Upper lobe of left lung (tissue), 6 donors: ENCODE measurements around the gene MT1B. TPM values are rescaled to one million over a fixed set of nuclear protein-coding genes. Genes with fewer than 3 reads are reported as not detected.
A peak's percentile ranks its signal among the peaks of the same experiment; 100 is the strongest.

Source experiments
- ATAC-seq, 2 donors: fragments of 200-7000 bp; cut with Tn5 transposase; one replicate each; pipeline ENCODE4 v1.9.1; 2022; ENCODE audit warnings: mild to moderate bottlenecking in 2 of 2, moderate library complexity in 2 of 2; ENCODE audit not compliant: low FRiP score in 2 of 2
- DNase-seq, 2 donors: peaks; one replicate each; pipeline ENCODE4 v3.0.0-alpha.2; 2019 to 2020
- H3K27ac ChIP-seq, 4 donors: fragments of 200-600 bp; sonication (generic); one replicate each; pipeline ENCODE4 v1.5.1; 2016 to 2019
- H3K27me3 ChIP-seq, 4 donors: fragments of 200-600 bp; sonication (generic); one replicate each; pipeline ENCODE4 v1.5.1; 2017 to 2019
- H3K36me3 ChIP-seq, 4 donors: fragments of 200-600 bp; sonication (generic); one replicate each; pipeline ENCODE4 v1.5.1; 2016 to 2019
- H3K4me1 ChIP-seq, 4 donors: fragments of 200-600 bp; sonication (generic); one replicate each; pipeline ENCODE4 v1.5.1; 2018 to 2019
- H3K4me3 ChIP-seq, 4 donors: fragments of 200-600 bp; sonication (generic); one replicate each; pipeline ENCODE4 v1.5.1; 2017 to 2019; ENCODE audit warnings: mild to moderate bottlenecking in 2 of 4, moderate library complexity in 1 of 4
- H3K9me3 ChIP-seq, 4 donors: fragments of 200-600 bp; sonication (generic); one replicate each; pipeline ENCODE4 v1.5.1; 2018 to 2019
- EP300 ChIP-seq, 4 donors: sonication (generic); formaldehyde crosslinking; IDR thresholded peaks; one replicate each; pipeline ENCODE4 v1.5.1; 2017; ENCODE audit warnings: antibody characterized with exemption in 4 of 4, control low read depth in 2 of 4
- POLR2A ChIP-seq, 4 donors: fragments of 450-650 bp; IDR thresholded peaks; one replicate each; pipeline ENCODE4 v1.5.1; 2016 to 2017; ENCODE audit warnings: antibody characterized with exemption in 4 of 4, mild to moderate bottlenecking in 2 of 4
- POLR2AphosphoS5 ChIP-seq, 2 donors: sonication (generic); formaldehyde crosslinking; IDR thresholded peaks; one replicate each; pipeline ENCODE4 v1.5.1; 2017; ENCODE audit warnings: antibody characterized with exemption in 2 of 2
- WGBS, 2 donors: methylation state at CpG; one replicate each; pipeline ENCODE4 v1.1.5; 2017 to 2018; 5-methylcytosine and 5-hydroxymethylcytosine counted together
- total RNA-seq, 6 donors: library from RNA; depleted of rRNA in 4 of 6; stranded (reverse); fragments of >200 nt in 4 of 6; gene quantifications; one replicate each; pipeline versions ENCODE4 v1.1.0 to v1.2.1, GENCODE V29; 2016 to 2021
- TF ChIP-seq, protein P1 (sequence below), 6 experiments: fragments of 450-650 bp in 4 of 6; fragments of 200-600 bp in 2 of 6; sonication (generic) in 2 of 6; IDR thresholded peaks; one replicate each; pipeline ENCODE4 v1.5.1; 2016 to 2019; ENCODE audit warnings: antibody characterized with exemption in 6 of 6
- donor health status: DM: no; HTN: no; CAD: no; lungs with moderate emphysema.
- donor health status: DM: no; HTN: yes; CAD: no; lungs with severe emphysema.

Gene MT1B
- total RNA-seq, 6 donors from 2014 or later = not detected

- DNase-seq (peak; percentile 56 to 92), ATAC-seq (peak; percentile 81 to 90)
- Histone ChIP-seq H3K9me3 (no peaks in the 10 kb centered on the region), H3K27ac (peak within 1 kb of the TSS; percentile 82 to 92 (median 87)), H3K27me3 (peaks cover 0 to 8% (median 4%) of the 10 kb centered on the region in 4 donors), H3K36me3 (no peaks in the 10 kb centered on the region), H3K4me3 (peak within 1 kb of the TSS; percentile 12 to 57 (median 50)), H3K4me1 (peaks cover 10 to 34% (median 14%) of the 10 kb centered on the region in 4 donors)
- TF ChIP-seq, protein P1, sequence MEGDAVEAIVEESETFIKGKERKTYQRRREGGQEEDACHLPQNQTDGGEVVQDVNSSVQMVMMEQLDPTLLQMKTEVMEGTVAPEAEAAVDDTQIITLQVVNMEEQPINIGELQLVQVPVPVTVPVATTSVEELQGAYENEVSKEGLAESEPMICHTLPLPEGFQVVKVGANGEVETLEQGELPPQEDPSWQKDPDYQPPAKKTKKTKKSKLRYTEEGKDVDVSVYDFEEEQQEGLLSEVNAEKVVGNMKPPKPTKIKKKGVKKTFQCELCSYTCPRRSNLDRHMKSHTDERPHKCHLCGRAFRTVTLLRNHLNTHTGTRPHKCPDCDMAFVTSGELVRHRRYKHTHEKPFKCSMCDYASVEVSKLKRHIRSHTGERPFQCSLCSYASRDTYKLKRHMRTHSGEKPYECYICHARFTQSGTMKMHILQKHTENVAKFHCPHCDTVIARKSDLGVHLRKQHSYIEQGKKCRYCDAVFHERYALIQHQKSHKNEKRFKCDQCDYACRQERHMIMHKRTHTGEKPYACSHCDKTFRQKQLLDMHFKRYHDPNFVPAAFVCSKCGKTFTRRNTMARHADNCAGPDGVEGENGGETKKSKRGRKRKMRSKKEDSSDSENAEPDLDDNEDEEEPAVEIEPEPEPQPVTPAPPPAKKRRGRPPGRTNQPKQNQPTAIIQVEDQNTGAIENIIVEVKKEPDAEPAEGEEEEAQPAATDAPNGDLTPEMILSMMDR (IDR thresholded peaks at IDR 0.05) = no peak
- TF ChIP-seq EP300 (IDR thresholded peaks at IDR 0.05) (peak; percentile 90 to 99 (median 98)), POLR2A (IDR thresholded peaks at IDR 0.05) (peak in 2 of 4 donors; percentile 63 to 64), POLR2AphosphoS5 (IDR thresholded peaks at IDR 0.05) (peak; percentile 93 to 95)
- 2 to 4% methylated on average over 3 to 24 of the region's 61 CpGs for WGBS, 2 donors
These were observed 19.4 kb upstream of the MT1B start, which contains the start of gene MT1M for GRCh38 chr16:56632156-56632847. Gene MT1M, plus strand, starts transcription at chr16:56632659. Its CDS starts 73 bp downstream, at chr16:56632732.

DNA sequence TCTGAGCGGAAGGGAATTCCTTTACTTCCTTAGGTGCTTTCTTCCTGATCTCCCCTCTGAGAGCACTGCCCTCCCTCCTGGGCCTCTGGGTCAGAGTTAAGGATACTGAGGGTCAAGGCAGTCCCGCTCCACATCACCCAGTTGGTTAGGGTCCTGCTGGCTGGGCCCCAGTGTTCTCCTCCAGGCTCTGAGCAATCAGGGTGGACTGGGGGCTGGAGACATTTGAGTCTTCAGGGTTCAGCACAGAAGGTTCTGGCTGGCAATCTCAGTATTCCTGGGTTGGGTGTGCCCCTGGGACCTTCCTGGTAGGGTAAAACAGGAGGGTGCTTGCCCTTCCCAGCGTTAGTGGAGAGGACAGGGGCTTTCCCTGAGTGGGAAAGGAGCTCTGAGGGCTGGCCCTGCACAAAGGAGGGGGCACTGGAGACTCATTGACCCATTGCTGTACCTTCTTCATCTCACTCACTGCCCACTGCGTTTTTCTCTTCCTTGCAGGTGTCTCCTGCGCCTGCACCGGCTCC, 18.8 kb upstream of the MT1B start:
- WGBS, 2 donors = 41 to 53% methylated on average over 5 to 6 of the region's 6 CpGs
- Histone ChIP-seq H3K4me3 (peak overlapping the region; percentile 12 to 57 (median 50)), H3K9me3 (no peaks in the 10 kb centered on the region), H3K36me3 (no peaks in the 10 kb centered on the region), H3K27me3 (peaks cover 0 to 11% (median 4%) of the 10 kb centered on the region in 4 donors), H3K27ac (peak overlapping the region; percentile 82 to 92 (median 87)), H3K4me1 (peaks cover 10 to 36% (median 15%) of the 10 kb centered on the region in 4 donors)
- no peak for TF ChIP-seq POLR2A (IDR thresholded peaks at IDR 0.05)
- TF ChIP-seq, protein P1 (IDR thresholded peaks at IDR 0.05) = no peak
- peak in 2 of 4 donors; percentile 3 to 36 for TF ChIP-seq EP300 (IDR thresholded peaks at IDR 0.05)
- DNase-seq (no peak), ATAC-seq (peak in 1 of 2 donors; percentile 2)

DNA sequence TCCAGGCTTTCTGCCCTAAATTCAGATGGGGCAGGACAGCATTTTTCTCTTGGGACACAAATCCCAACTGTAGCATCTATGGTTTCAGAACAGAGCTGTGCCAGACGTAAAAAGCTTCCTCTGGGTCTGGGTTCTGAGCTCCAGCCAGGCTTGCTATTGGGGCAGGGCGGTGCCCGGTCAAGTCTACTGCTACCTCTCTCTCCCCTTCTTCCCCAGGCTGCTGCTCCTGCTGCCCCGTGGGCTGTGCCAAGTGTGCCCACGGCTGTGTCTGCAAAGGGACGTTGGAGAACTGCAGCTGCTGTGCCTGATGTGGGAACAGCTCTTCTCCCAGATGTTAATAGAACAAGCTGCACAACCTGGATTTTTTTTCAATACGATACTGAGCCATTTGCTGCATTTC, 18.2 kb upstream of the MT1B start:
- 55 to 71% methylated on average over 3 to 7 of the region's 7 CpGs for WGBS, 2 donors
- Histone ChIP-seq H3K4me1 (peaks cover 15 to 43% (median 19%) of the 10 kb centered on the region in 4 donors), H3K36me3 (no peaks in the 10 kb centered on the region), H3K27me3 (peaks cover 0 to 15% (median 5%) of the 10 kb centered on the region in 4 donors), H3K27ac (peak overlapping the region; percentile 82 to 92 (median 87)), H3K9me3 (no peaks in the 10 kb centered on the region), H3K4me3 (peak overlapping the region in 3 of 4 donors; percentile 45 to 57 (median 56))
- DNase-seq (no peak), ATAC-seq (no peak)
- TF ChIP-seq EP300 (IDR thresholded peaks at IDR 0.05) = no peak
- no peak for TF ChIP-seq POLR2A (IDR thresholded peaks at IDR 0.05)
- TF ChIP-seq POLR2AphosphoS5 (IDR thresholded peaks at IDR 0.05) = no peak
- TF ChIP-seq, protein P1 (IDR thresholded peaks at IDR 0.05) = no peak

GRCh38 chr16:56634715-56635440, 16.8 kb upstream of the MT1B start:
- peaks cover 16 to 50% (median 28%) of the 10 kb centered on the region in 4 donors for H3K4me1 ChIP-seq
- no peaks in the 10 kb centered on the region for H3K9me3 ChIP-seq
- no peaks in the 10 kb centered on the region for H3K36me3 ChIP-seq
- H3K27me3 ChIP-seq = peaks cover 0 to 18% (median 5%) of the 10 kb centered on the region in 4 donors
- TF ChIP-seq, protein P1 (IDR thresholded peaks at IDR 0.05) = no peak
- no peak for TF ChIP-seq EP300 (IDR thresholded peaks at IDR 0.05)
- TF ChIP-seq POLR2A (IDR thresholded peaks at IDR 0.05) = no peak
- TF ChIP-seq POLR2AphosphoS5 (IDR thresholded peaks at IDR 0.05) = no peak
- 51 to 58% methylated on average over 42 to 47 of the region's 47 CpGs for WGBS, 2 donors
- H3K27ac ChIP-seq = peak overlapping the region in 1 of 4 donors; percentile 92
- peak overlapping the region; percentile 6 to 56 (median 29) for H3K4me3 ChIP-seq
- ATAC-seq = no peak
- DNase-seq = no peak
